Brain pericyte (primary cell): Measurements from ENCODE around the gene ENO1.
"Not testable (repeated sequence)": the region's sequence is repeated elsewhere in the genome, so short reads cannot be mapped to it uniquely, and the experiment has no call there.

Experiments
- DNase-seq: peaks from one replicate; pipeline ENCODE4 v3.0.0-alpha.2; 2012; ENCODE audit warnings: low read depth, low spot score

The ENO1 gene

DNA sequence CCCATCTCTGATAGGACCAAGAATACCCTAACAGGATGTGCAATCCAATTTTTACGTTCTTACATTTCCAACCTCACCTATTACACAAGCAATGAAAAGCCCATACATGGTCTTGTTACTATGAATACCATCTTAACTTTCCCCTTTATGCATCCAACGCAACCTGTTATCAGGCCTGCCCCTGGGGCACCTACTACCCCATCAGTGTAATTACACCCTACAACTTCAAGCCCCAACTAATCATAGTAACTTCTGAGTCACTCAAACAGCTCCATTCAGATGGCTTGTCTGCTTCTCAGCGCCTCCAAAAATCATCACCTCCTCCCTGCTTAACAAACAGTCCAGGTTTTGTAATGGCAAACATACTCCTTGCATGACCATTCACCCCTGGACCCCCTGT, 18.3 kb upstream of the ENO1 start:
- not testable (repeated sequence) for DNase-seq

GRCh38 chr1:8892026-8892425, 13.5 kb upstream of the ENO1 start:
- DNase-seq, result no peak

- DNase-seq, result no peak
These were observed 12.9 kb upstream of the ENO1 start for GRCh38 chr1:8891401-8891800.

DNA sequence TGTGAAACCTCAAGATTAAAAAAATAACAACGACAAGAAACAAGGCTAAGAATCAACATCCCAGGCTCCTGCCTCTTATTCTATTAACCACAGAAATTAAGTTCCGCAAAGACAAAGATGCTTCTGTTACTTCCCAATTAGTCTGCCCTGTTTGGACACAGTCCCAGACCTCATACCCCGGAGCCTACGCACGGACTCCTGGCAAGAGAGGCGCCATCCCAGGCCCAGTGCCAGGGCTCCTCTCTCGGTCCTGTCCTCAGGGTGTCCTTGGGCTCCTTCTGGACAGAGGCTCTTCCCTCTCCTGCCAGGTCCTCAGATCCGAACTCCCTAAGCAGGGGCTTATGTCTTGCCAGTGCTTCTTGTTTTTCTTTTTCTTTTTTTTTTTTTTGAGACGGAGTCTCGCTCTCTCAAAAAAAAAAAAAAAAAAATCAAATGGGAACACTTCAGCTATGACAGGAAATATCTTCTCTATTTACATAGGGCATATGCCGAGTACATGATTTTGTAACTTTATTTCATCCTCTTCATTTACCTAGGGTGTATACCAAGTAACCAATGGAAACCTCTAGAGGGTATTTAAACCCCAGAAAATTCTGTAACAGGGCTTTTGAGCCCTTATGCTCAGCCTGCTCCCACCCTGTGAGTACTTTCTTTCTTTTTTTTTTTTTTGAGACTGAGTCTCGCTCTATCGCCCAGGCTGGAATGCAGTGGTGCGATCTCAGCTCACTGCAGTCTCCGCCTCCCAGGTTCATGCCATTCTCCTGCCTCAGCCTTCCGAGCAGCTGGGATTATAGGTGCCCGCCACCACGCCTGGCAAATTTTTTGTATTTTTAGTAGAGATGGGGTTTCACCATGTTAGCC, 11.7 kb upstream of the ENO1 start:
- DNase-seq, result no peak

- no peak for DNase-seq
These were observed 10.8 kb upstream of the ENO1 start for GRCh38 chr1:8889103-8889846.

DNA sequence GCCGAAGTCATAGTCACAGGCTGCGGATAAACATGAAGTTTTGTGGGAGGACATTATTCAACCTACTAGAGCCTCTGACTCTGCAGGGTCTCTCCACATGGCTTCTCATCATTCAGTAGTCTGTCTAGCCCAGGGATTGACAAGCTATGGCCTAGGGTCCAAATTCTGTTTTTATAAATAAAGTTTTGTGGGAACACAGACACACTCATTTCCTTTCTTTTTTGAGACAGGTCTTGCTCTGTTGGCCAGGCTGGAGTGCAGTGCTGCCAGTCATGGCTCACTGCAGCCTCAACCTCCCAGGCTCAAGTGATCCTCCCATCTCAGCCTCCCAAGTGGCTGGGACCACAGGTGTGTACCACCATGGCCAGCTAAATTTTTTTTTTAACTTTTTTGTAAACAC, 8.1 kb upstream of the ENO1 start:
- no peak for DNase-seq

GRCh38 chr1:8886031-8886524, 7.6 kb upstream of the ENO1 start:
- DNase-seq, result not testable (repeated sequence)

- DNase-seq, result not testable (repeated sequence)
These were observed 5.6 kb upstream of the ENO1 start for GRCh38 chr1:8884105-8884504.

- no peak for DNase-seq
These were observed 5.0 kb upstream of the ENO1 start for GRCh38 chr1:8883491-8883890.

GRCh38 chr1:8879922-8880676, 1.6 kb upstream of the ENO1 start:
- no peak for DNase-seq

DNA sequence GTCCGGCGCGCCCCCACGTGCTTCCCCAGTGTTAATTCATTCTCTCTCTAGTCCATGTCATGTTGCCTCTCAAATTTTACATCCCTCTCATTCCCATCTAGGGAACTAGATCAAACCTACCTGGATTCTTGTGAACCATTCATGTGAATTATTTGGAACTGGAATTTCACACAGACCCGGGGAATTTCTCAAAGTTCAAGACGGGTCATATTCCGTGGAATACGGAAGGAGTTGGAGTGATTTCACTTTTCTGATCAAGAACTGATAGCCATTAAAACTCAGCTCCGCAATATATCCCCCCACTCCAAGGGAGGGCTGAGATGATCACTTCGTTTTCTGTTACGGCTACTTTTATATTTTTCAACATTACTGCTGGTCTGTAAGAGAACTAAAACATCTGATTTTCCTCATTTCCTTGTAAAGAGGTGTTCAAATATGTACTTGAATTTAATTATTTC, 1.0 kb upstream of the ENO1 start:
- DNase-seq, result no peak

GRCh38 chr1:8878698-8879463, 395 bp upstream of the ENO1 start:
- peak; percentile 96 for DNase-seq

DNA sequence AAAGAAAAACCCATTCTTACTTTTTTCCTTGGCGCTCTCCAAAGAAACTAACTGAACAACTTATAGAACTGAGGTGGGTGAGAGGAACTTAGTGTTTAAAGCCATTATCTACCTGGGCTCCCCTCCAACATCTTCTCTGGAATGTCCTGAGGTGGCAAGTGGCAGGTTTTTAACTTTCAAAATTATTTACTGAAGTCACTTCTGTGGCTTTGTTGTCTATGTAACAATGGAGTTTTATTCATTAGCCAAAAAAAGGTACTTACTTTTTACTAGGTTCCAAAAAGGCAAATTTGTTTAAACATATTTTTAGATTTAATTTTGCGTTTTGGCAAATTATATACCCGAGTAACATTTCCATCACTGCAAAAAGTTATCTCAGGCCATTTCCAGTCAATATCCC, 2.4 kb downstream of the ENO1 start:
- DNase-seq, result no peak

GRCh38 chr1:8875216-8875861, 3.1 kb downstream of the ENO1 start:
- DNase-seq, result no peak

GRCh38 chr1:8874230-8875201, 4.0 kb downstream of the ENO1 start:
- DNase-seq, result no peak

DNA sequence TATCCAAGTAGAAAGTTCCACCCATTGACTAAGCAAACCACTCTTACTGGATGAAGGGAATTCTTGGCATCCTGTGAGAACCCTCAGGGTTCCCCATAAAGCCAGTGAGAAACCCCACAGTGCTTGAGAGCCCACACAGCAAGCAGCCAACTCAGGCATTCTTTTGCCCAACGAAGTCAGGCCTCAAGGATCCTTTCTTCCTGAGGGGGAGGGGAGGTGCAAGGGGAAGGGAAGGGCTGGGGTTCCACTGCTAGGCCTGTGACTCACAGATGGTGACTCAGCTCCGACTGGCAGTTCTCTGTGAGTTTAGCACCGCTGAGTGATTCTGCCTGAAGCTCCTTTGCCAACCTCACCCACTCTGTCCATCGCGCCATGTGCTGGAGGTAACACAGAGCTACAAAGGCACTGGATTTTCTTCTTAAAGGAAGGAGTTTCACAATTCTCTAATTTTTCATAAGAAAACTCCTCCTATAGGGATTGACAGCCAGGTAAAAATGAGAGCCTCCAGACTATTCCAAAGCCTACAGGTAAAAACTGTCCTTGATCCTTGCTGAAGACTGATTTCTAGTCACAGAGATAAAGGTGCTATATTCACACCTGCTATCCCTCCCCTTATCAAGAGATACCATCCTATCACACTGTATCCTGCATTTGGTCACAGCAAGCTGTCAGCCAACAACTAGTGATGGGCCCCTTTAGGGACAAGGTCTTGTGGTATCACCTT, 4.8 kb downstream of the ENO1 start:
- DNase-seq, result peak; percentile 93

DNA sequence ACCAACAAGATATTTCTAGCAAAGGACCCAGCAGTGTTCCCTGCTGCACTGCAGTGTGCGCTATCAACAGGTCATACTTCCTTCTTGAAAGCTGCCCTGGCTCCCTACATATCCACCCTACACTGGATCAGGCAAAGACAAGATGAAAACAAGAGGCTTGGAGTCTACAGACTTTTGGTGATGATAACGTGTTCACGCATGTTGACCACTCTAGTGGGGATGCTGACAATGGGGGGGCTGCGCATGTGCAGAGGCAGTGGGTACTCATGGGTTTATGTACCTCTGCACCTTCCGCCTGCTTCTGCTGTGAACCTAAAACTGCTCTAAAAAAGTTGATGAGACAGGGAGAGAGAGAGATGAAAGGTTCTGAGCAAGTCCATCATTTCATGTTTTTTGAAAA, 5.5 kb downstream of the ENO1 start:
- no peak for DNase-seq

DNA sequence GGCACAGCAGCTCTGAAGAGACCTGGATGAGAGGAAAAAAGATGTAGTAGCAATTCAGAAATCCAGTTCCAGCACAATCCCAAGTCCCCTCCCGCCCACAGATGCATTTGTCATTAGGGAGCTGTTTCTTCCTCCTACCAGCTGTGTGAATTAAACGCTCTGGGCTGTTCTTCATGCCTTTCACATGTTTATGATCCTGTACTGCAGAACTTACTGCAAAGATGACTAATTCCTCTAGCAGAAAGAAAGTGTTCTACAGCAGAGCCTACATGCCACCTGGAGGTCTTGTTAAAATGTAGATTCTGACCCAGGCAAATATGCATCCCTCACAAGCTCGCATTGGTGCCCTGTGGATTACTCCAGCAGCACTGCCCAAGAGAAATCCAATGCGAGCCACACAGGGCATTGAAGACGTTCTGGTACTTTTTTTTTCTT, 6.5 kb downstream of the ENO1 start:
- no peak for DNase-seq

DNA sequence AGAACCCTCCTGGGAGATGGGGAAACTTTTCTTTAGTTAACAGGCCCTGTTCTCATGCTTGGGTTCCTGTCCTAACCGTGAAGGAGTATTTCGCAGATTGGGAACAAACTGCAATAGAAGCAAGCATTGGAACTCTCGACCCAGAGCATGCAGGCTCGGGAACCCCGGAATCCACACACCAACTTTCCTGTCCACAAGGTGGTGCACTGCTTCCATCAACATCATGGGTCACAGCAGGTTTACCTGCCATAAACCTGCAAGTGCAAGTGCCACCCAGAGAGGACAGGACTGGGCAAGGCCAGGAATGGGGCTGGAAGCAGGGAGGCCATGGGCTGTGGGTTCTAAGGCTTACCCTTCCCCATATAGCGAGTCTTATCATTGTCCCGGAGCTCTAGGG, 6.9 kb downstream of the ENO1 start:
- no peak for DNase-seq
